Measurements from ENCODE around the gene ACVR1B.

DNA sequence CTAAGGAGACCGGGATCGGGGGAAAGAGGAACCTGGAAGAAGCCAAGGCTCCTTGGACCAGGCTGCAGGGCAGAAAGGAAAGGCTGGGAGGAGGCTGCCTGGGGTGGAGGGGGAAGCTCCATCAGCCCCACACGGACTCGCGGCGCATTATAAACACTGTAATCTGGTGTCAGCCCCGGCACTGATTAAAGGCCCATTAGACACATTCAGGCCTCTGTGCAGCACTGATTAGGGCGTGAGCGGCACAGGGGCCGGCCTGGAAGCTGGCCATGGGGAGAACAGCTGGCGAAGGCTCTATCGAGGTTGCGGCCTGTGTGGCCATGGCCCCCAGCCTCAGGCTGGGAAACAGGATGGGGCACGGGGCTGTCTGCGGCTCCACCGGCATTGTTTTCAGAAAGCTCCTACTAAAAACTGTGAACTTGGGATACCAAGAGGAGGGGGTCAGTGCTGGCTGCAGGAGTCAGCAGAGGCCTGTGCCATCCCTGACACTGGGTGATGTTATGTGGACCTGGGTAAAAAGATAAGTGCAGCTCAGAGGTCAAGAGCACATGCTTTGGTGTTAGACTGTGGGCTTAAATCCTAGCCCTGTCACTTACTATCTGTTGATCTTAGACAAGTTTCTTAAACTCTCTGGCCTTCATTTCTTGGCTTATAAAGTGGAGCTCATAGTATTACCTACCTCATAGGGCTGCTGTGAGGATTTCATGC is 33.6 kb upstream of the ACVR1B start:
- TF ChIP-seq CTCF (IDR thresholded peaks at IDR 0.05; ENCODE audit: low read depth, low read length) (no peak), EZH2phosphoT487 (IDR thresholded peaks at IDR 0.05; ENCODE audit: low read depth) (no peak)

Data from OCI-LY3 (cell line).